HG03095 (cell line): Measurements from ENCODE around the gene RBM17.
"Not testable (repeated sequence)": the region's sequence is repeated elsewhere in the genome, so short reads cannot be mapped to it uniquely, and the experiment has no call there.

Source experiments
- ATAC-seq: cut with Tn5 transposase; IDR thresholded peaks from one replicate; pipeline ENCODE4 v1.9.1; 2021; ENCODE audit warnings: moderate library complexity; ENCODE audit not compliant: unreplicated experiment

RBM17 gene

GRCh38 chr10:6151087-6151977, 62.5 kb downstream of the RBM17 start:
- peak; percentile 64 for ATAC-seq

GRCh38 chr10:6153845-6154244, 65.0 kb downstream of the RBM17 start:
- no peak for ATAC-seq

- ATAC-seq, result no peak
These were observed 65.7 kb downstream of the RBM17 start for GRCh38 chr10:6154566-6154965.

- ATAC-seq, result no peak
These were observed 69.4 kb downstream of the RBM17 start for GRCh38 chr10:6158276-6158675.

- ATAC-seq, result no peak
These were observed 73.1 kb downstream of the RBM17 start for GRCh38 chr10:6161921-6162320.

- ATAC-seq, result no peak
These were observed 73.9 kb downstream of the RBM17 start for GRCh38 chr10:6162589-6163356.

GRCh38 chr10:6163364-6164270, 74.8 kb downstream of the RBM17 start:
- peak; percentile 96 for ATAC-seq

GRCh38 chr10:6164271-6165095, 75.6 kb downstream of the RBM17 start:
- ATAC-seq, result no peak

GRCh38 chr10:6165221-6165725, 76.4 kb downstream of the RBM17 start:
- ATAC-seq, result no peak

GRCh38 chr10:6165933-6166332, 77.1 kb downstream of the RBM17 start:
- not testable (repeated sequence) for ATAC-seq
